Measurements from ENCODE around the gene AURKA. TPM values are rescaled to one million over a fixed set of nuclear protein-coding genes. Genes with fewer than 3 reads are reported as not detected.
"Not testable (repeated sequence)": the region's sequence is repeated elsewhere in the genome, so short reads cannot be mapped to it uniquely, and the experiment has no call there.

The AURKA gene
- total and polyA plus RNA-seq, 2 experiments from 2014 or later: 75.8 to 82.0 TPM

DNA sequence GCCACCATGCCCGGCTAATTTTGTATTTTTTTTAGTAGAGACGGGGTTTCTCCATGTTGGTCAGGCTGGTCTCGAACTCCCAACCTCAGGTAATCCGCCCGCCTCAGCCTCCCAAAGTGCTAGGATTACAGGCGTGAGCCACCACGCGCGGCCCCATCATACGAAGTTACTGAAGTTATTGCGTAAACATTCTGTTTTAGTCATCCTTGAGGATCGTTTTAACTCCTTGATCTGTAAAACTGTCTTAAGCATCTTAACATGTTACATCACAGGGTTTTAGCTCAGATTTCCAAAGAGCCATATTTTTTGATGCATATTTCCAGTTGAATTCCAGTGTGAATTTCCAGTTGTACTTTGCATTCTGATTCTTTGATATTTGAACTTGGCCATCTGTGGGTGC is 13.3 kb upstream of the AURKA start:
- H3F3A ChIP-seq (replicated peaks; ENCODE audit: low read depth); H3K4me2 ChIP-seq; H3K27me3 Mint-ChIP-seq (ENCODE audit: insufficient read depth, low read depth, poor library complexity); H3K27ac Mint-ChIP-seq; H2AFZ ChIP-seq; H3K4me1 Mint-ChIP-seq; ATAC-seq; H3K27me3 ChIP-seq (ENCODE audit: insufficient read depth); H3K4me3 Mint-ChIP-seq; H3K9me2 ChIP-seq (ENCODE audit: insufficient read depth); H4K20me1 ChIP-seq (replicated peaks; ENCODE audit: insufficient read depth); DNase-seq (ENCODE audit: low spot score); H3K27ac ChIP-seq (ENCODE audit: low read depth); H3K9me3 Mint-ChIP-seq; H3K4me1 ChIP-seq (ENCODE audit: insufficient read depth); H3K4me3 ChIP-seq: not testable (repeated sequence)
- Histone ChIP-seq H3K36me3 (ENCODE audit: insufficient read depth) (peaks cover 44% of the 10 kb centered on the region), H3K79me2 (replicated peaks; ENCODE audit: insufficient read depth) (peaks cover 39% of the 10 kb centered on the region)
- H3K36me3 Mint-ChIP-seq (ENCODE audit: low read depth): peaks cover 78% of the 10 kb centered on the region

DNA sequence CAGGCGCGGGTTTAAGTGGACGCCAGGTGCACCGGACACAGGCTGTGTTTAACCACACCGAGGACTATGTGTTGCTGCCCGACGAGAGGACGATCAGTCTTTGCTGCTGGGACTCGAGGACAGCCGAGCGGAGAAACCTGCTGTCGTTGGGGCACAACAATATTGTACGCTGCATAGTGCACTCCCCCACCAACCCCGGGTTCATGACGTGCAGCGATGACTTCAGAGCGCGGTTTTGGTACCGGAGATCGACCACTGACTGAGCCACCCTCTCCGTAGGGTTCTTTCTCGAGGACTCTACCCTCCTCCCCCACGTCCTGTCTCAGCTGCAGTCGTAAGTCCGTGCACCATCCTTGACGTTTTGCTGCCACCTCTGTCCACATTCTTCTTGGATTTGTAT is 11.4 kb upstream of the AURKA start:
- H2AFZ ChIP-seq: no peak overlapping the region
- Mint-ChIP-seq H3K4me1 (no peaks in the 10 kb centered on the region), H3K27ac (no peak overlapping the region), H3K4me3 (no peak overlapping the region), H3K27me3 (ENCODE audit: insufficient read depth, low read depth, poor library complexity) (no peaks in the 10 kb centered on the region), H3K9me3 (no peaks in the 10 kb centered on the region), H3K36me3 (ENCODE audit: low read depth) (peaks cover 92% of the 10 kb centered on the region)
- DNase-seq (ENCODE audit: low spot score) (no peak), ATAC-seq (no peak)
- H3K79me2 ChIP-seq (replicated peaks; ENCODE audit: insufficient read depth): peaks cover 42% of the 10 kb centered on the region
- TF ChIP-seq, protein P1, sequence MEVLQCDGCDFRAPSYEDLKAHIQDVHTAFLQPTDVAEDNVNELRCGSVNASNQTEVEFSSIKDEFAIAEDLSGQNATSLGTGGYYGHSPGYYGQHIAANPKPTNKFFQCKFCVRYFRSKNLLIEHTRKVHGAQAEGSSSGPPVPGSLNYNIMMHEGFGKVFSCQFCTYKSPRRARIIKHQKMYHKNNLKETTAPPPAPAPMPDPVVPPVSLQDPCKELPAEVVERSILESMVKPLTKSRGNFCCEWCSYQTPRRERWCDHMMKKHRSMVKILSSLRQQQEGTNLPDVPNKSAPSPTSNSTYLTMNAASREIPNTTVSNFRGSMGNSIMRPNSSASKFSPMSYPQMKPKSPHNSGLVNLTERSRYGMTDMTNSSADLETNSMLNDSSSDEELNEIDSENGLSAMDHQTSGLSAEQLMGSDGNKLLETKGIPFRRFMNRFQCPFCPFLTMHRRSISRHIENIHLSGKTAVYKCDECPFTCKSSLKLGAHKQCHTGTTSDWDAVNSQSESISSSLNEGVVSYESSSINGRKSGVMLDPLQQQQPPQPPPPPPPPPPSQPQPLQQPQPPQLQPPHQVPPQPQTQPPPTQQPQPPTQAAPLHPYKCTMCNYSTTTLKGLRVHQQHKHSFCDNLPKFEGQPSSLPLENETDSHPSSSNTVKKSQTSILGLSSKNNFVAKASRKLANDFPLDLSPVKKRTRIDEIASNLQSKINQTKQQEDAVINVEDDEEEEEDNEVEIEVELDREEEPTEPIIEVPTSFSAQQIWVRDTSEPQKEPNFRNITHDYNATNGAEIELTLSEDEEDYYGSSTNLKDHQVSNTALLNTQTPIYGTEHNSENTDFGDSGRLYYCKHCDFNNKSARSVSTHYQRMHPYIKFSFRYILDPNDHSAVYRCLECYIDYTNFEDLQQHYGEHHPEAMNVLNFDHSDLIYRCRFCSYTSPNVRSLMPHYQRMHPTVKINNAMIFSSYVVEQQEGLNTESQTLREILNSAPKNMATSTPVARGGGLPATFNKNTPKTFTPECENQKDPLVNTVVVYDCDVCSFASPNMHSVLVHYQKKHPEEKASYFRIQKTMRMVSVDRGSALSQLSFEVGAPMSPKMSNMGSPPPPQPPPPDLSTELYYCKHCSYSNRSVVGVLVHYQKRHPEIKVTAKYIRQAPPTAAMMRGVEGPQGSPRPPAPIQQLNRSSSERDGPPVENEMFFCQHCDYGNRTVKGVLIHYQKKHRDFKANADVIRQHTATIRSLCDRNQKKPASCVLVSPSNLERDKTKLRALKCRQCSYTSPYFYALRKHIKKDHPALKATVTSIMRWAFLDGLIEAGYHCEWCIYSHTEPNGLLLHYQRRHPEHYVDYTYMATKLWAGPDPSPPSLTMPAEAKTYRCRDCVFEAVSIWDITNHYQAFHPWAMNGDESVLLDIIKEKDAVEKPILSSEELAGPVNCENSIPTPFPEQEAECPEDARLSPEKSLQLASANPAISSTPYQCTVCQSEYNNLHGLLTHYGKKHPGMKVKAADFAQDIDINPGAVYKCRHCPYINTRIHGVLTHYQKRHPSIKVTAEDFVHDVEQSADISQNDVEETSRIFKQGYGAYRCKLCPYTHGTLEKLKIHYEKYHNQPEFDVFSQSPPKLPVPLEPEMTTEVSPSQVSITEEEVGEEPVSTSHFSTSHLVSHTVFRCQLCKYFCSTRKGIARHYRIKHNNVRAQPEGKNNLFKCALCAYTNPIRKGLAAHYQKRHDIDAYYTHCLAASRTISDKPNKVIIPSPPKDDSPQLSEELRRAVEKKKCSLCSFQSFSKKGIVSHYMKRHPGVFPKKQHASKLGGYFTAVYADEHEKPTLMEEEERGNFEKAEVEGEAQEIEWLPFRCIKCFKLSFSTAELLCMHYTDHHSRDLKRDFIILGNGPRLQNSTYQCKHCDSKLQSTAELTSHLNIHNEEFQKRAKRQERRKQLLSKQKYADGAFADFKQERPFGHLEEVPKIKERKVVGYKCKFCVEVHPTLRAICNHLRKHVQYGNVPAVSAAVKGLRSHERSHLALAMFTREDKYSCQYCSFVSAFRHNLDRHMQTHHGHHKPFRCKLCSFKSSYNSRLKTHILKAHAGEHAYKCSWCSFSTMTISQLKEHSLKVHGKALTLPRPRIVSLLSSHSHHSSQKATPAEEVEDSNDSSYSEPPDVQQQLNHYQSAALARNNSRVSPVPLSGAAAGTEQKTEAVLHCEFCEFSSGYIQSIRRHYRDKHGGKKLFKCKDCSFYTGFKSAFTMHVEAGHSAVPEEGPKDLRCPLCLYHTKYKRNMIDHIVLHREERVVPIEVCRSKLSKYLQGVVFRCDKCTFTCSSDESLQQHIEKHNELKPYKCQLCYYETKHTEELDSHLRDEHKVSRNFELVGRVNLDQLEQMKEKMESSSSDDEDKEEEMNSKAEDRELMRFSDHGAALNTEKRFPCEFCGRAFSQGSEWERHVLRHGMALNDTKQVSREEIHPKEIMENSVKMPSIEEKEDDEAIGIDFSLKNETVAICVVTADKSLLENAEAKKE (CRISPR knock-in tag; IDR thresholded peaks at IDR 0.05): no peak
- no peaks in the 10 kb centered on the region for H3K4me1 ChIP-seq (ENCODE audit: insufficient read depth)
- H3F3A ChIP-seq (replicated peaks; ENCODE audit: low read depth): no peaks in the 10 kb centered on the region; the same call in 1 of the 2 replicates
- H3K27ac ChIP-seq (ENCODE audit: low read depth): no peak overlapping the region
- H3K27me3 ChIP-seq (ENCODE audit: insufficient read depth): no peaks in the 10 kb centered on the region
- H3K4me3 ChIP-seq: no peak overlapping the region
- peaks cover 61% of the 10 kb centered on the region for H3K36me3 ChIP-seq (ENCODE audit: insufficient read depth)
- H3K4me2 ChIP-seq: no peak overlapping the region
- H3K9me2 ChIP-seq (ENCODE audit: insufficient read depth): no peaks in the 10 kb centered on the region
- peaks cover 16% of the 10 kb centered on the region for H4K20me1 ChIP-seq (replicated peaks; ENCODE audit: insufficient read depth)
